ENCODE measurements around the gene OR9I1.

OR9I1 gene

DNA sequence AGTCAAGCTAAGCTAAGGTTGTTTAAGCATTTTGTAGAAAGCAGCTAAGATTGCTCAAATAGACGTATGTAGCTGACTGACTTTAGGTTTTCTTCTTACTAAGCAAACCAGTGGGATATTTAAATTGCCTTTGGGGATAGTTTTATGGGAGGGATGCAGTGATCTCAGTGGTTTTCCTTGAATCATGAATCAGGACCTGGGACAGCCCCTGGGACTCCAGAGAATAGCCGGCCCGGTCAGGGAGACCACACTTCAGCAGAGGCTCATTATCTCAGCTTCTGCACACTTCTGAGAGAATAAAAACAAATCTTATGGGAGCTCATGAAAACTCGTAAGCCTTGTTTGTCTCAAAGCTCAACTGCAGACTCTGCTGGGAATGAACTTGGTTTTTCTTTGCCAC, at the start of gene OR9I1:
Gene OR9I1, minus strand, starts transcription at position 62 of the 400 bp plus-strand sequence. CDS start 6,086 bp downstream, outside the sequence.
- no peak for DNase-seq (ENCODE audit: low read depth in 3 of 3, low spot score in 1 of 3)

DNA sequence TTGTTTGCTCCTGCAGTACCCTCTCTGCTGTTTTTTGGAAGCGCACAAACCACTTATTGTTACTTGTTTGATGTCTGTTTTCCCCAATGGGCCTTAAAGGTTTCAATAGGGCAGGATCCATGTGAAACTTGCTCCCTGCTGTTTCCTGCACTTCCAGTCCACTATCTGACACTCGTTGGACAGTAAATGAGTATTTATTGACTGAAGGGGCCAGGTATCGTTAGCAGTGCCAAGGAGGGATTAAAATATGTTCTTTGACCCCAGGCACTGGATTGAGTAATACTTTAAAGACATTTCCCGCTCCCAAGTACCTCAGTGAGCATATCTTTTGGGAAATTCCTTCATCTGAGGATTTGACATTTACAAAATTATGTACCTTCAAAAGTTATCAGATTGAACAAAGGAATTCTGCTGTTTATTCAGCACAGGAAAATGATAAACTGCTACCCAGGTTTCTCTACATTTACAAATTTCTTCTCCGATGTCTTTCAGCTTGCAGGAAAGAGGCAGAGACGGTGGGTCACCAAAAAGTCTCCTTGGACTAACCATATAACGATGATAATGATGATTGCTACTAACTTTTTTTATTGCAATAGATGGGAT, 40.3 kb upstream of the OR9I1 start:
- DNase-seq (ENCODE audit: low read depth in 3 of 3, low spot score in 1 of 3) = no peak

GRCh38 chr11:58164990-58165389, 39.7 kb upstream of the OR9I1 start:
- no peak for DNase-seq (ENCODE audit: low read depth in 3 of 3, low spot score in 1 of 3)

- no peak for DNase-seq (ENCODE audit: low read depth in 3 of 3, low spot score in 1 of 3)
Measured at GRCh38 chr11:58164389-58164788, 39.1 kb upstream of the OR9I1 start.

GRCh38 chr11:58152781-58153180, 27.5 kb upstream of the OR9I1 start:
- no peak for DNase-seq (ENCODE audit: low read depth in 3 of 3, low spot score in 1 of 3)

GRCh38 chr11:58142761-58143160, 17.4 kb upstream of the OR9I1 start:
- no peak for DNase-seq (ENCODE audit: low read depth in 3 of 3, low spot score in 1 of 3)

GRCh38 chr11:58135171-58135570, 9.8 kb upstream of the OR9I1 start:
- no peak for DNase-seq (ENCODE audit: low read depth in 3 of 3, low spot score in 1 of 3)

GRCh38 chr11:58134151-58134550, 8.8 kb upstream of the OR9I1 start:
- no peak for DNase-seq (ENCODE audit: low read depth in 3 of 3, low spot score in 1 of 3)

GRCh38 chr11:58133309-58134076, 8.2 kb upstream of the OR9I1 start:
- DNase-seq (ENCODE audit: low read depth in 3 of 3, low spot score in 1 of 3) = no peak

DNA sequence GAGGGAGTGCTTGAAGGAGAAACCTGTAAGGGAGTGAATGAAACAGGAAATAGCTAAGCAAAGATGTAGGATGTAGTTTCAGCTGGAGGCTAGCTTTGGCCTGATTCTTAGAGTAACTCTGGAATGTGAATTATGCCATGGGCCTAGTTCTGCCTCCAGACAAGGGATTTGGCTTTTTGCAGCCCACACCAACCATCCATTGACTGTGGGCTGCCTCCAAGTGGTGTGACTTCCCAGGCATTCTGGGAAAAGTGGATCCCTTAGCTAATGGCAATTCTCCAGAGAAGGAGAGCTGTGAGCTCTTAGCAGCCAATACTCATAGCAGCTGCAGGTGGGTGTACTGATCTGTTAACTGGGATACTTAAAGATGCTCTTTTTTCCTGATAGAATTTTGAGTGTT, 2.0 kb upstream of the OR9I1 start:
- no peak for DNase-seq (ENCODE audit: low read depth in 3 of 3, low spot score in 1 of 3)

- no peak for DNase-seq (ENCODE audit: low read depth in 3 of 3, low spot score in 1 of 3)
Measured at GRCh38 chr11:58121096-58121495, 4.2 kb downstream of the OR9I1 start.

DNA sequence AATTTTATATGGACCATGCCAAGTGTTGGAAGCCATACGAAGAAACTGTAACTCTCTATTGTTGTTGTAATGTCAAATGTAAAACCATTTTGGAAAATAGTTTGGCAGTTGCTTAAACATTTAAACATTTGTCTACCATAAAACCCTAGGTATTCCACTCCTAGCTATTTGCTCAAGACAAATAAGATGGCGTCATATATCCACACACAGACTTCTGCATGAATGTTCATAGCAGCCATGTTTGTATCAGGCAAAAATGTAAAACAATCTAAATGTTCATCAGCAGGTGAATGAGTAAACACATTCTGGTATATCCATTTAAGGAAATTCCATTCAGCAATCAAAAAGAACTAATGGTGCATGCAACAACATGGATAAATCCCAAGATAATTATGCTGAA, 27.9 kb downstream of the OR9I1 start:
- no peak for DNase-seq (ENCODE audit: low read depth in 3 of 3, low spot score in 1 of 3)

DNA sequence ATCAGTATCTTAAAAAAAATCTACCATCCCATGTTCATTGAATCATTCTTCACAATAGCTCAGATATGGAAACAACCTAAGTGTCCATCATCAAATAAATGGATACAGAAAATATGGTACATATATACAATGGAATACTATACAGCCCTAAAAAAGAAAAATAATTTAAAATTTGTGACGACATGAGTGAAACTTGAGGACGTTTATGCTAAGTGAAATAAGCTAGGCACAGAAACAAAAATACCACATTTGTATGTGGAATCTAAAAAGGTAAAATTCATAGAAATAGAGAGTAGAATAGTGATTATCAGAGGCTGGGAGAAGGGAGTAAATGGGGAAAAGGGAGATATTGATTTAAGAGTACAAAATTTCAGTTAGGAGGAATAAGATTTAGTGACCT, 38.8 kb downstream of the OR9I1 start:
- no peak for DNase-seq (ENCODE audit: low read depth in 3 of 3, low spot score in 1 of 3)

DNA sequence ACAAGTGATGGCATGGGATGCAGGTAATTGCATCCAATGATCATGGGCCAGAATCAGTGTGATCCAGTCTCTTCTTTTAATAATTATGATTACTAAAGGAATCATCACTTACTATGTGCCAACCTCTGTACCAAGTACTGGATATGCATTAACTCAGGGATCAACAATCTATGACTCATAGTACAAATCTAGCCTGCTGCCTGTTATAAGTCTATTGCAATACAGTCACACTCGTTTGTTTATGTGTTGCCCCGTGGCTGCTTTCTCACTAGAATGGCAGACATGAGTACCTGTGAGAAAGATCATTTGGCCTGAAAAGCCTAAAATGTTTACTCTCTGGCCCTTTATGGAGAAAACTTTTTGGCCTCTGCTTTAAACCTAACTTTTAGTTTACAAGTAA, 49.5 kb downstream of the OR9I1 start:
- DNase-seq (ENCODE audit: low read depth in 3 of 3, low spot score in 1 of 3) = no peak

GRCh38 chr11:58070585-58070984, 54.7 kb downstream of the OR9I1 start:
- DNase-seq (ENCODE audit: low read depth in 3 of 3, low spot score in 1 of 3) = no peak

DNA sequence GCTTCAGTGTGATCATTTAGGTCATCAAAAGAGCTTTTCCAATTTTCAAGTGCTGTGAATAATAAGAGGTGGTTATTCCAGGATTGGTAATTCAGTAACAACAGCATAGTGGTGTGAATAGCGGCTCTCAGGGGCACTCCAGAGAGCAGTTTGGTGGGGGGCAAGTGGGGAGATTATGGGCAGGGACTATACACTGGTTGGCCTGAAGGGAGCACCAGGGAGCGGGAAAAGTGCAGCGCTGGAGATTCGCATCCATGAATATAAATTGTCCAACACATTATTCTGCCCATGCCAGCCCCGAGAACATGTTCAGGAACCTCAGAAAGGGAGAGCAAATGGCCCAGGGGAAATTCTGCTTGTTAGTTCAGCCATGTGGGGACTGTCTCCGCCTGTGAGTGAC, 56.7 kb downstream of the OR9I1 start:
- DNase-seq (ENCODE audit: low read depth in 3 of 3, low spot score in 1 of 3) = no peak

DNA sequence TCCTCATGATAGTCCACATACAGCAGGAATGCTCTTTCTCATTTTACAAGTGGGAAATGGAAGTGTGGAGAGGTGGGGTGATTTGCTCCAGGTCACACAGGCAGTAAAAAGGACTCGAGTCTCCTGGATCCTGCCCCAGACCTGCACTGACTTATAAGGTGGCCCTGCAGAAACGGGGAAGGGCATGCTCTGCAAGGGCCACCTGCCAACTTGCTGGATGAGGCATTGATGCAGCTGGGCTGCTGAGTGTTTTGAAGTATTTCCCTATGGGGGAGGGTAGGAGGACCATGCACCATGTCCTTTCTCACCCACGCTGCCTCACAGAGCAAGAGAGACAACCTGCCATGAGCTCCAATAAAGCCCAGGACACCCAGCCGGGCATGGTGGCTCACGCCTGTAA, 57.6 kb downstream of the OR9I1 start:
- DNase-seq (ENCODE audit: low read depth in 3 of 3, low spot score in 1 of 3) = no peak
